Dendritic cell treated with granulocyte-macrophage colony-stimulating factor and Interleukin-4, amounts not matched to agents 40 ng/mL and 50 ng/mL, for 4 days (primary cell): ENCODE measurements around the gene SHMT2.

Experiments
- H3K27ac Mint-ChIP-seq: one replicate; pipeline ENCODE4 v1.8.0; 2022; ENCODE audit warnings: mild to moderate bottlenecking, mixed read lengths
- H3K27me3 Mint-ChIP-seq: one replicate; pipeline ENCODE4 v1.8.0; 2022; ENCODE audit warnings: mild to moderate bottlenecking, mixed read lengths
- H3K36me3 Mint-ChIP-seq: one replicate; pipeline ENCODE4 v1.8.0; 2022; ENCODE audit warnings: low read depth, mixed read lengths
- H3K4me1 Mint-ChIP-seq: one replicate; pipeline ENCODE4 v1.8.0; 2022; ENCODE audit warnings: low read depth, mixed read lengths
- H3K4me3 Mint-ChIP-seq: one replicate; pipeline ENCODE4 v1.8.0; 2022; ENCODE audit warnings: mild to moderate bottlenecking, moderate library complexity, mixed read lengths
- H3K9me3 Mint-ChIP-seq: one replicate; pipeline ENCODE4 v1.8.0; 2022; ENCODE audit warnings: mixed read lengths
- intact Hi-C: fragments of 100-400 bp; cut with micrococcal nuclease; formaldehyde crosslinking; loops from one replicate; pipeline ENCODE4 v1.15.0; 2022

SHMT2 gene

DNA sequence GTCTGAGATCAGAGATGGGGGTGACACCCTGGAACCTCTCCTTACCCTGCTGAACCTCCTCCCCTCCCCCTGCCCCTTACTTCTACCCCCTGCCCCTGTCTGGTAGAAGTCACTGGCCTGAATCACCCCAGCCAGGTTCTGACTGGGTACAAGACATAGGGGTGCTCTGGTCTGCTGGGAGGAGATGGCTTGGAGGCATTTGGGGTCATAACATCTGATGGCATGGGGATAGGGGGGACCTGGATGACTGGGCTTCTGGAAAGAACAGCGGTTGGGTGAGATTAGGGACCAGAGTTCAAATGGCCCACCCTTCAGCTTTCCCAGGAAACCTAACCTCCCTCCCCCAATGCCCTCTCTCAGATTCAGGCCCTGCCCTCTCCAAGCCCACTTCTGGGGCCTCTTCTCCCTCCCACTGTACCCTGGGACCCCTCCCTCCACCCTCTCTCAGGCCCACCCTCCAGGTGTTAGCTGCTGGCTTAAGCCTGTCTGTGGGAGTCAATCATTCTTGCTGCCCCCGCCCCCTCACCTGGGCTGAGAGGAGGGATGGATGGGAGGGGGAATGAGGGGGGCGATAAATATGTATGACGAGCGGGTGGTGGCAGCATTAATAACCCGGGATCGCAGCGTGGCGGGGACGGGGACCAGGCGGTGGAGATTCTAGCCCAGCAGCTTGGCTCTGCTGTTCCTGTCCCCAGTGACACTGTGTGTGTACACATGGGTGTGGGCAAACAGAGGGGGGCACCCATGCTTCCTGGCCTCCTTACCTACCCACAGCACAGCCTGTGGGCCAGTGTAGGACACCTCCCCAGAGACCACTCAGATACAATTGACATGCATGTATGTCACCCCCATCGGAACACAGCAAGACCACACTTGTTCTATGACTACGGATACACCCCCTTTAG lies 7.0 kb upstream of the SHMT2 start:
- Mint-ChIP-seq H3K27me3 (peaks cover 95% of the 10 kb centered on the region), H3K36me3 (no peaks in the 10 kb centered on the region), H3K4me3 (no peak overlapping the region), H3K9me3 (no peaks in the 10 kb centered on the region), H3K27ac (no peak overlapping the region), H3K4me1 (peaks cover 55% of the 10 kb centered on the region)
- intact Hi-C loops = no loop called here

DNA sequence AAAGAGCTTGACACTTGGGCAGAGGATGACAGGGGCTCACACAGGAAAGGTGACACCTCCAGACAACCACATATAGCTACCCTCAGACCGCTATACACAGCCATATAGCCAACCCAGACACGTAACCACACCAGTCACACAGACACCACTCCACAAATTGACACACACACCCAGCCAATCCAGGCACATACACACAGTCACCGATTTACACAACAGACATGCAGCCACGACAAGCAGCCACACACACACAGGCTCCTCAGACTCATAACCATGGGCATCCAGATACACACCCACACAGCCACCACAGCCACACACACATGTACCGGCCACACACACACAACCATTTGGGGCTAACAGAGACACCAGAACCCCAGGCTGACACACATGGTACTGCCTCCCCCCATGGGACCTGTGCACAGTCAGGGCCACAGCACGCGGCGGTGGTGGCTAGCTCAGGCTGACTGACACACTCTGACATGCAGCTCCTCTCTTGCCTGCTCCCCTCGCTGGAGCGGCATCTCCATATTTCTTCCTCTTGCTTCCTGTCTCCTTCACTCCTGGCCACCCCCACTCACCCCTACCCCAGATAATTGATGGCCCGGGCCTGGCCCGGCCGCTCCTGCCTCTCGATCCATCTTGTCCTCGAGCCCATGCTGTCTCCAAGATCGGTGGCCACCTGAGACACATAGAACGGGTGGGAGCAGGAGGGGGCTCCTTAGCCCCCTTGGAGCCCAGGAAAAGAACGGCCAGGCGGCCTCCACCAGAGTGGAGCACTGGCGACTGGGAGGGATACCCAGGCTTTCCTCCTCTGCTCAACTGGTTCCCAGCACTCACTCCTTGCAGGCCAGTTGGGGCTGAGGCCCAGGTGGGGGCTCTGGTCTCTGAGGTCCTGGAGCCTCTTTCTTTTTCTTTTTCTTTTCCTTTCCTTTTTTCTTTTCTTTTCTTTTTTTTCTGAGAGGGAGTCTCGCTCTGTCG lies 6.0 kb upstream of the SHMT2 start:
- H3K4me3 Mint-ChIP-seq = no peak overlapping the region
- H3K9me3 Mint-ChIP-seq = no peaks in the 10 kb centered on the region
- peaks cover 57% of the 10 kb centered on the region for H3K4me1 Mint-ChIP-seq
- H3K27me3 Mint-ChIP-seq = peaks cover 91% of the 10 kb centered on the region
- no peak overlapping the region for H3K27ac Mint-ChIP-seq
- intact Hi-C loops = loop anchor here (1.0 kb wide), 1 partner anchor 16 kb away; no protein-coding TSS in a partner anchor
- H3K36me3 Mint-ChIP-seq = no peaks in the 10 kb centered on the region

DNA sequence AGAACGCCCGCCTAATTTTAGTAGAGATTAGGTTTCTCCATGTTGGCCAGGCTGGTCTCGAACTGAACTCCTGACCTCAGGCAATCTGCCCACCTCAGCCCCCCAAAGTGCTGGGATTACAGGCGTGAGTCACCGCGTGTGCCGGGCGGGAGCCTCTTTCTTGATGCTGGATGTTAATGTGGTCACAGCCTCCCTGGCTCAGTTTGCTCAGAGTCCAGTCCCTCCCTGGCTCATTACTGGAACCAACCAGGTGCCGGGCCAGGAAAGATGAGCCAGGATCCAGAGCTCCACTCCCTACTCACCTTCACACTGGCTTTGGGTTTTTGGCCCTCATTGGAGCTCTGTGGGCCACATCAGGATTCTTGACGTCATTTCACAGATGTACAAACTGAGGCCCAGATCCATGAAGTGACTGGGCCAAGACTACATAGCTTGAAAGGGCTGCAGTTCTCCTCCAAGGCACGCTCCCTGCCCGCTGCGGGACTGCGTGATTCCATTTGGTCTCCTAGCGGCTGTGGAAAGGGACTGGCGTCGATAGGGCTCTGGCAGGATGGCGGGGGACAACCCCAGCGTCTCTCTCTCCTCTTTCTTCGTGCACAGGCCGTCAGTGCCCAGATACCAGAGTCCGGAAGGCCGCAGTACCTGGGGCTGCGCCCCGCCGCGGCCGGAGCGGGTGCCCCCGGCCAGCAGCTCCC lies 5.1 kb upstream of the SHMT2 start:
- H3K27ac Mint-ChIP-seq = no peak overlapping the region

DNA sequence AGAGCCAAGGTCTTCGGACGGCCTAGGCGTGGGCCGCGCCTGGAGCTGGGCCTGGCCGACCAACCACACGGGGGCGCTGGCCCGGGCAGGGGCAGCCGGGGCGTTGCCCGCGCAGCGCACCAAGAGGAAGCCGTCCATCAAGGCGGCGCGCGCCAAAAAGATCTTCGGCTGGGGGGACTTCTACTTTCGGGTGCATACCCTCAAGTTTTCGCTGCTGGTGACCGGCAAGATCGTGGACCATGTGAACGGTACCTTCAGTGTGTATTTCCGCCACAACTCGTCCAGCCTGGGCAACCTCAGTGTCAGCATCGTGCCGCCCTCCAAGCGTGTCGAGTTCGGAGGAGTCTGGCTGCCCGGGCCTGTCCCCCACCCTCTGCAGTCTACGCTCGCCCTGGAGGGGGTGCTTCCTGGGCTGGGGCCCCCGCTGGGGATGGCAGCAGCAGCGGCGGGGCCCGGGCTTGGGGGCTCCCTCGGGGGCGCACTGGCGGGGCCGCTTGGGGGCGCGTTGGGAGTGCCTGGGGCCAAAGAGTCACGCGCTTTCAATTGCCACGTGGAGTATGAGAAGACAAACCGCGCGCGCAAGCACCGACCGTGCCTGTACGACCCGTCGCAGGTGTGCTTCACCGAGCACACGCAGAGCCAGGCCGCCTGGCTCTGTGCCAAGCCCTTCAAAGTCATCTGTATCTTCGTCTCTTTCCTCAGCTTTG lies 4.4 kb upstream of the SHMT2 start:
- no peak overlapping the region for H3K27ac Mint-ChIP-seq
- intact Hi-C loops = loop anchor here (1.0 kb wide), 2 partner anchors 14 to 18 kb away; no protein-coding TSS in a partner anchor
- H3K27me3 Mint-ChIP-seq = peaks cover 78% of the 10 kb centered on the region

More for the DNA sequence above, 5.1 kb upstream of the SHMT2 start:
- Mint-ChIP-seq H3K27me3 (peaks cover 84% of the 10 kb centered on the region), H3K4me3 (no peak overlapping the region), H3K4me1 (peaks cover 64% of the 10 kb centered on the region), H3K36me3 (peaks cover under 1% of the 10 kb centered on the region), H3K9me3 (no peaks in the 10 kb centered on the region)
- intact Hi-C loops = loop anchor here (1.0 kb wide), 1 partner anchor 15 kb away; no protein-coding TSS in a partner anchor

DNA sequence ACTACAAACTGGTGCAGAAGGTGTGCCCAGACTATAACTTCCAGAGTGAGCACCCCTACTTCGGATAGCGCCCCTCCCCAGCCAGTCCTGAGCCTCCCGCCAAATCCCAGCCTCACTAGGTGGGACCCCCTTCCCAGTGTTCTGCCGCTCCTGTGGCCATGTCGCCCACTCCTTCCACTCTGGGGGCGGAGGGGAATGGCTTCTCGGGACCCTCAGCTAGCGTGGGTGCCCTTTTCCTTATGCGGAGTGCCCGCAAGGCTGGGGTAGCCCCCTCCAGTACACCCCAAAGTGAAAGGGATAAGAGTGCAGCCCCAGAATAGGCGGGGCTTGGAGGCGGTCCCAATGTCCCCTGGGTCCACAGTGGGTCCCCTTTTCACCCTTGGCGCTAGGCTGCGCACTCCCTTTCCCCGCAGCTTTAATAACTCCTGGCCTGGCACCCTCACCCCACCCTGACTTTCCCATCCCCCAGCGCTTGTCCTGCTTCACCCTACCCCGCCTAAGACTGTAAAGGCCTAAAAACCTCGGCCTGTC lies 3.8 kb upstream of the SHMT2 start:
- H3K4me1 Mint-ChIP-seq = peaks cover 70% of the 10 kb centered on the region
- no peaks in the 10 kb centered on the region for H3K9me3 Mint-ChIP-seq
- H3K36me3 Mint-ChIP-seq = peaks cover 9% of the 10 kb centered on the region
- peaks cover 74% of the 10 kb centered on the region for H3K27me3 Mint-ChIP-seq
- intact Hi-C loops = loop anchor here (1.0 kb wide), 1 partner anchor 18 kb away; no protein-coding TSS in a partner anchor
- H3K27ac Mint-ChIP-seq = no peak overlapping the region
- no peak overlapping the region for H3K4me3 Mint-ChIP-seq

More for the DNA sequence above, 4.4 kb upstream of the SHMT2 start:
- Mint-ChIP-seq H3K9me3 (no peaks in the 10 kb centered on the region), H3K4me3 (peak overlapping the region; percentile 27), H3K36me3 (peaks cover 7% of the 10 kb centered on the region), H3K4me1 (peaks cover 66% of the 10 kb centered on the region)

DNA sequence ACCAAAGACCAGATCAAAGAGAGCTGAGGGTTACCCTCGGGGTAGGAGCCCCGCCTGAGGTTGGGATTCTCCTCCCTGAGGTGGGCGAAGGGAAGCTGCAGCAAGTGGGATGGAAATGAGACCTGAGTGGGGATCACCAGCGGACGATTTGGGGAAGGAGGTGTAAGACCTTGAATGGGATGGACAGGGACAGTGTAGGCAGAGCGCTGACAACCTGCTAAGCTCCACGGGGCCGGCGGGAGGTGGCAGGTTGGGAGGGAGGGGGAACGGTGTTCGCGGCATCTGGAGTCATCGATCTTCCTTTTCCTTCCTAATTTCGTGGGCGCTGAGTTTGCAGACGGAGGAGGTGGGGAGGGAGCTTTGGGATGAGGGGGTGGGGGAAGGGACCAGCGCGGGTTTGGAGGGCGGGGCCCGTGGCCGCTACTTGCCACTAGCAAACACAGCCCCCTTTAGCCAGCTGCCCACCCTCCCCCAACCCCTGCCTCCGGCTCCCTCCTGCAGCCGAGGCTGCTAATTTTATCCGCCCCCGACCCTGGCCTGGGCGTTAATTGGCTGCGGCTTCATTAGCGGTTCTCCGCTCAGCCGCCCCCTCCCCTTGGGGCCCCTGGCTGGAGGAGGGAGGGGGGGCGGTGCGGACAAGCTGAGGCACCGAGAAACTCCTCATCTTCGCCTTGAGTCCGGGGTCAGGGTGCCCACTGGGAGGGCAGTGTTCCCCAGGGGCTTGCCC lies 2.8 kb upstream of the SHMT2 start:
- Mint-ChIP-seq H3K4me1 (peaks cover 71% of the 10 kb centered on the region), H3K27ac (no peak overlapping the region), H3K4me3 (peak overlapping the region; percentile 41), H3K27me3 (peaks cover 63% of the 10 kb centered on the region), H3K9me3 (no peaks in the 10 kb centered on the region), H3K36me3 (peaks cover 17% of the 10 kb centered on the region)
- intact Hi-C loops = no loop called here

DNA sequence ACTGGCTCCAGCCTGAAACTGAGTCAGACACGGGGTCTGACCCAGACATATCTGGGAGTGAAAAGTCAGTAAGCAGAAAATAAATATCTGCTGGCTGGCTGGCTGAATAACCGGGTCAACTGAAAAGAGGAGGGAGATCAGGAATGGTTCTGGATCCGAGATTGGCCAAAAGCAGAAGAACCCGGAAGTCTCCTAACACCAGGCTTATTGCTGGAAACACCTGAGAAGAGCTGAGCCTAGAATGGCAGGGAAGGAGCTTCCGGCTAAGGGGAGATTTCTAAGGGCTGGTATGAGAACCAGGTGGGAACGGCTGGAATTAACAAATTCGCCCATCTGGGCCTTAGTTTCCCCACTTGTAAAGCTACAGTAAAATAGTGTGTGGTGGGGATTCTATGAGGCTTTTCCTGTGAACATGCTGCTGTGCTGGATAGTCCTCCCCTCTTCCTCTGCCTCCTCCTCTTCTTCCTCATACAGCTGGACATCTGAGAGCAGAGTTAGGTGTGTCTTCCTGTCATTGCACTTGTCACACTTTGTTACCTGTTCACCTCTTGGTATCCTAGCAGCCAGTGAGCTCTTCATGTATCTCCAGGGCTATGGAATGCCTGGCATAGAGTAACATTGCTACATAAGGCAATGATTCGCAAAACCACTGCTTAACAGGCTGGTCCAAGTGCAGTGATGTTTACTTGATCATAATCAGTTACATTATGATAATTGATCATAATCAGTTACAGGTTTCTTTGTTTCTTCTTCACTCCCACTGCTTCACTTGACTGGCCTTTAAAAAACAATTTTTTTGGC lies 2.0 kb upstream of the SHMT2 start:
- Mint-ChIP-seq H3K27me3 (peaks cover 56% of the 10 kb centered on the region), H3K36me3 (peaks cover 25% of the 10 kb centered on the region), H3K4me3 (no peak overlapping the region), H3K4me1 (peaks cover 68% of the 10 kb centered on the region), H3K9me3 (no peaks in the 10 kb centered on the region), H3K27ac (no peak overlapping the region)
- intact Hi-C loops = no loop called here

DNA sequence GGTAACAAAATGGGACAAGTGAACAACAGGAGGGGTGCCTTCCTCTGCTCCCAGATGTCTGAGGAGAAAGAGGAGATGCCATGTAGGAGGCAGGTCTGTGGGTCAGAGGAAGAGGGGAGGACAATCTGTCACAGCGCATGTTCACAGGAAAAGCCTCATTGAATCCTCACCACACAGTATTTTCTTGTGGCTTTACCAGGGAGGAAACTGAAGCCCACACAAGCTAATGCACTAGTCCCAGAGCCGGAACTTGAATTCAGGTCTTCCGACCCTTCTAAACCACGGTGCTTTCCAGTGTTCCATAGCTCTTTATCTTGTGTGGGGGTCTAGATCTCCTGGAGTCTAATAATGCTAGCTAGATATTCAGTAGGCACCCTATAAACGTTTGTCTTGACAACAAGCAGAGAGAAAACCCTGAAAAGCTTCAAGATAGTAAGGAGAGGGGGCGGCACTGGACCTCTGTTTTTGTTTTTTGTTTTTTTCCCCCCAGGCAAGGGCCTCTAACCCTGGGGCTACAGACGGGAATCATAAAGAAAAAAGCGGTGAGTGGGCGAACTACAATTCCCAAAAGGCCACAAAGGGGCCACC lies 371 bp upstream of the SHMT2 start:
- intact Hi-C loops = loop anchor here (1.0 kb wide), 1 partner anchor 10 kb away; no protein-coding TSS in a partner anchor

DNA sequence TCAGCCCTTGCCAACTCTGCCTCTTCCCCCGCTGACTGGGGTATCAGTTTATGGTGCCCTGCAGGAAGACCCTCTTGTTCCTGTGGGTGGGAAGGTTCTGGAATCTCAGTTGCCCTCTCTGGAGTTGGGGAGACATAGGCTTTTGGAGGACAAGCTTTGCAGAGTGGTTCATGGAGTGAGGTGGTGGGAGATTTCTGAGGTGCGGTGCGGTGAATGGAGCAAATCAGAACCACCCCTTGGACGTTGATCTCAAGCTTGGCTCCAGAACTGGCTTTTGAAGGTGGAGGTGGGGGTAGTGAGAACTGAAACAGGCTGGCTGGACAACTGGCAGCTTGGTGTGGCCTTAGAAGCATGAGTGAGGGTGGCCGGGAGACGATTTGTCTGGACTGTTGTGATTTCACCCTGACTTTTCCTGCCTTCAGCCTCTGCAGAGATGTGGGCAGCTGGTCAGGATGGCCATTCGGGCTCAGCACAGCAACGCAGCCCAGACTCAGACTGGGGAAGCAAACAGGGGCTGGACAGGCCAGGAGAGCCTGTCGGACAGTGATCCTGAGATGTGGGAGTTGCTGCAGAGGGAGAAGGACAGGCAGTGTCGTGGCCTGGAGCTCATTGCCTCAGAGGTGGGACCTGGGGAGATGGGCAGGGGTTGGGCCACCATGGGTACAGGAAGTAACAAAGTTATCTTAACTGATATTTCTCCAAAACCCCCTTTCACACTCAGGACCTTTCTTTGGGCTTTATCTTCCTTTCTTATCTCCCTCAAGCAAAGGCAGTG lies 1.1 kb downstream of the SHMT2 start:
- Mint-ChIP-seq H3K4me3 (peak overlapping the region; percentile 93), H3K36me3 (peaks cover 44% of the 10 kb centered on the region), H3K4me1 (peaks cover 74% of the 10 kb centered on the region), H3K27me3 (peaks cover 32% of the 10 kb centered on the region), H3K9me3 (no peaks in the 10 kb centered on the region), H3K27ac (peak overlapping the region; percentile 97)
- intact Hi-C loops = no loop called here

More for the DNA sequence above, 371 bp upstream of the SHMT2 start:
- H3K4me1 Mint-ChIP-seq = peaks cover 73% of the 10 kb centered on the region
- H3K27me3 Mint-ChIP-seq = peaks cover 40% of the 10 kb centered on the region
- no peaks in the 10 kb centered on the region for H3K9me3 Mint-ChIP-seq
- H3K27ac Mint-ChIP-seq = peak overlapping the region; percentile 97
- H3K4me3 Mint-ChIP-seq = peak overlapping the region; percentile 93
- H3K36me3 Mint-ChIP-seq = peaks cover 41% of the 10 kb centered on the region

DNA sequence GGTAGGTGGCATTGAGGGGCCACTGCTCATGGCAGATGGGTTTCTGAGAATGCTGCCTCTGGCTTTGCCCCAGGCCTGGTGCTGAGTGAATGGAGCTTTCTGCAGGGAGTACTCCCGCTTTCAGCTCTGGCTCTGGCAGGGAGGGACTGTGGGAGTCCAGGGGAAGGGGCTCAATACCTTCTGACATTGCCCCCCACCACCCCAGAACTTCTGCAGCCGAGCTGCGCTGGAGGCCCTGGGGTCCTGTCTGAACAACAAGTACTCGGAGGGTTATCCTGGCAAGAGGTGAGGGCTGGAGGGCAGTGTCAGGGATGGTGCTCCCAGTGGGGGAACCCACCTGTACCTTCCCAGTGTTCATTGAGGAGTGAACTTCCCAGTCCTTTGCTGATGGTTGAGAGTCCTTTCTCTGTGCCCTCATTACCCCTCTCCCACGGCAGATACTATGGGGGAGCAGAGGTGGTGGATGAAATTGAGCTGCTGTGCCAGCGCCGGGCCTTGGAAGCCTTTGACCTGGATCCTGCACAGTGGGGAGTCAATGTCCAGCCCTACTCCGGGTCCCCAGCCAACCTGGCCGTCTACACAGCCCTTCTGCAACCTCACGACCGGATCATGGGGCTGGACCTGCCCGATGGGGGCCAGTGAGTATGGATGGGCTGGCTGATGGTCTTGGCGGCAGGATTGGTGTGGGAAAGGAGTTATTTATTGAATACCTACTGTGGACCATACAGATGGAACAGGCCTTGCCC lies 1.9 kb downstream of the SHMT2 start:
- H3K36me3 Mint-ChIP-seq = peaks cover 44% of the 10 kb centered on the region

More for the DNA sequence above, 1.9 kb downstream of the SHMT2 start:
- Mint-ChIP-seq H3K27ac (no peak overlapping the region), H3K4me3 (no peak overlapping the region), H3K9me3 (no peaks in the 10 kb centered on the region), H3K27me3 (peaks cover 32% of the 10 kb centered on the region), H3K4me1 (peaks cover 75% of the 10 kb centered on the region)
- intact Hi-C loops = no loop called here
